AG09309 (cell line): ENCODE data around the gene ITGA11.

Source experiments
- DNase-seq: peaks from one replicate; pipeline ENCODE4 v3.0.0-alpha.2; 2010; ENCODE audit warnings: low read depth
- H3K4me3 ChIP-seq: 2 replicates; pipeline ENCODE4 v1.5.1; 2011; ENCODE audit warnings: mild to moderate bottlenecking, low read depth, low read length, moderate library complexity; ENCODE audit not compliant: control insufficient read depth
- CTCF ChIP-seq: IDR thresholded peaks from 2 replicates; pipeline ENCODE4 v1.5.1; 2011; ENCODE audit warnings: mild to moderate bottlenecking, low read depth, low read length, inconsistent platforms; ENCODE audit not compliant: insufficient read depth, control insufficient read depth; ENCODE audit errors: missing control alignments

Gene ITGA11

DNA sequence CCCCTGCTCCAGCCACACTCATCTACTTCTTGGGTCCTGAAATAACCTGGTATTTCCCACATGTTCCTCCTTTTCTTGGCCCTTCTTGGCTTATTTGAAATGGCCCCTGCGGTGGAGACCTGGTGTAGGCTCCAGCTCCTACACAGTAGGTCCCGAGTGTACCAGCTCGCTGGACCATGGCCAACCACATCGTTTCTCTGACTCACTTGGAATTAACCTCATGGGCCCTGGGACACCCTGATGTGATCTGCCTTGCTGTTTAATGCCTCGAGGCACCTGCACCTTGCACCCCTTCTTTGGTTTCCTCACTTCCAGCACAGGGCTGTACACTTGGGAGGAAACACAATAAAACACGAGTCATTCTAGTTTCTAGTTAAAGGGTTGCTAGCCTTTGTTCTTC is 94.1 kb downstream of the ITGA11 start:
- no peak overlapping the region for H3K4me3 ChIP-seq
- no peak for DNase-seq
- TF ChIP-seq CTCF = no peak

- no peak for TF ChIP-seq CTCF
- no peak overlapping the region for H3K4me3 ChIP-seq
- DNase-seq = no peak
These were observed 95.4 kb downstream of the ITGA11 start for GRCh38 chr15:68336516-68336915.

DNA sequence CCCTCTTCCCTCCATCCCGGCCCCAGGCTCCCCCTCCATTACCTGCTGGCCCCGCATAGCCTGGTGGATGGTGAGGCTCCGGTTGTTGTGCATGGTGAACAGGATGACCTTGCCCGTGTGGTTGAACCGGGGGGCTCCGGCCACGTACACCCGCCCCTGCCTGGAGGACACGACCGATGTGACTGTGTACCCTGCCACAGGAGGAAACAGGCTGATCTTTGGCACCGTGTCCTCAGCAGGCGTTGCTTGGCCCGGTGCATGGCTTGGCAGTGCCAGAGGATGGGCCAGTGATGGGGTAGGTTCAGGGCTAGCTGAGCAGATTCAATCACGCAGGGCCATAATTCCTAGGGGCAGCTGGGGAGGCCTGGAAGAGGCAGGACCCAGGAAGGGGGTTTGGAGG is 96.3 kb downstream of the ITGA11 start:
- DNase-seq = no peak
- TF ChIP-seq CTCF = no peak
- no peak overlapping the region for H3K4me3 ChIP-seq

- no peak overlapping the region for H3K4me3 ChIP-seq
- no peak for DNase-seq
- TF ChIP-seq CTCF = no peak
These were observed 96.7 kb downstream of the ITGA11 start for GRCh38 chr15:68335251-68335650.

DNA sequence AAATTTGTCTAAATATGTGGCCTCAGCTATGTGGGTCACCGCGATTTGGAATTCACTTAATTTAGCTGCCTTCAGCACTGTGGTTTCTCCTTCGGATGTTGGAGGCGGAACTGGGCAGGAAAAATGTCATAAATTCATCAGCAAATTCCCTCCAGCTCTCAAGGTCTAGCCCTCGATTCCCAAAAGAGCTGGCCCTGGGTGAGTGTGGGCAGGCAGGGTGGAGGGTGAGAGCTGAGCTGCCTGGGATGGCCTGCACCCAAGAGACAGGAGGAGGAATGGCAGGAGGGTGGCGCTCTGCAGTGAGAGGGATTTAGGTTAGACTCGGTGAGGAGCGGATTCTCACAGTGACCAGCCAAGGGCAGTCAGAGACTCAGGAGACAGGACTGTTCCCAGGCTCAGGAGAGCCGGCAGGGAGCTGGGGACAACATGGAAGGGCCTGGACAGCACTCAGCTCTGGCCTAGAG is 97.3 kb downstream of the ITGA11 start:
- no peak overlapping the region for H3K4me3 ChIP-seq
- TF ChIP-seq CTCF = peak; percentile 43
- DNase-seq = peak; percentile 61

DNA sequence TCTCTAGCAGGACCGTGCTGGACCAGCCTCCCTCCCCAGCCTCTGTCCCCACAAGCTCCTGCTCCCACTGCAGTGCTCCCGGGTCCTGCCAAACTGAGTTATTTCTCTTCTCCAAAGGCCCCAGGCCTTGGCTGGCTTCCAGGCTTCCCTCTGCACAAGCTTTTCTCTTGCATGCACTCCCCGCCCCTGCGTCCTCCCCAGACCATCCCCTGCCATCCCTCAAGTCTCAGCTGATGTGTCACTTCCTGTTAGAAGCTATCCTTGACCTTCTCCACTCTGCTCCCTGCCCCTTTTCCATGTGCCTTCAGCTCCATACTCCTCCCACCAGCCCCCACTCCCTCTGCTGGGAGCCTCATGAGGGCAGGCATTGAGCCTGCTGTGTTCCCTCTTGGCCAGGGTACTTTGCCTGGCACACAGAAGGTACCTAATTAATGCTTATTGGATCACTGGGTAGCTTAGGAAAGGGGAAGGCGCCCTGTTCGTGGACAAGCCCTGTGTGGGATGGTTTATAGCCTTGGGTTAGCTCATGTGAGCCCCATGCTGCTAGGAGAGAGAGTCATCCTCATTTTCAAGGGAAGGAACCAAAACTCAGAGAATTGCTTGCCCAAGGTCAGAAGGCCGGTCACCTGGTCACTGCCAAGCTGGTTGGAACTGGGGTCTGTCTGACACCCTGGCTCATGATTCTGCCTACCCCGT is 98.0 kb downstream of the ITGA11 start:
- H3K4me3 ChIP-seq = no peak overlapping the region
- DNase-seq = no peak
- no peak for TF ChIP-seq CTCF

- TF ChIP-seq CTCF = no peak
- no peak for DNase-seq
- no peak overlapping the region for H3K4me3 ChIP-seq
These were observed 99.7 kb downstream of the ITGA11 start for GRCh38 chr15:68332266-68332665.
